Esophagus muscularis mucosa (tissue), 3 donors: ENCODE data around the gene CFAP410.

Experiments used
- CTCF ChIP-seq, 3 experiments: fragments of 200-600 bp in 2 of 3; fragments of 450-650 bp in 1 of 3; sonication (generic) in 2 of 3; IDR thresholded peaks; one replicate each; pipeline ENCODE4 v1.5.1; 2017 to 2019; ENCODE audit warnings: antibody characterized with exemption in 3 of 3, mild to moderate bottlenecking in 2 of 3, moderate library complexity in 1 of 3
- POLR2A ChIP-seq: fragments of 450-650 bp; IDR thresholded peaks from one replicate; pipeline ENCODE4 v1.6.1; 2017; ENCODE audit warnings: antibody characterized with exemption, moderate library complexity, mild to moderate bottlenecking, low read depth

- TF ChIP-seq CTCF (IDR thresholded peaks at IDR 0.05) (no peak), POLR2A (no peak)
Measured at GRCh38 chr21:44279354-44280260, 59.6 kb downstream of the CFAP410 start.
